HFF-Myc (cell line): ENCODE measurements around the gene GRAMD2A.

Experiments used
- DNase-seq: peaks from one replicate; pipeline ENCODE4 v3.0.0-alpha.2; 2011; ENCODE audit warnings: low read depth; ENCODE audit errors: extremely low read depth
- H3K4me3 ChIP-seq: replicated peaks from 2 replicates; pipeline ENCODE4 v1.5.1; 2011; ENCODE audit warnings: low read depth, mild to moderate bottlenecking, control low read depth, low read length
- TF ChIP-seq, protein P1 (sequence below): IDR thresholded peaks from 2 replicates; pipeline ENCODE4 v1.5.1; 2012; ENCODE audit warnings: mild to moderate bottlenecking, low read depth, low read length, control low read depth; ENCODE audit errors: missing control alignments

The GRAMD2A gene

DNA sequence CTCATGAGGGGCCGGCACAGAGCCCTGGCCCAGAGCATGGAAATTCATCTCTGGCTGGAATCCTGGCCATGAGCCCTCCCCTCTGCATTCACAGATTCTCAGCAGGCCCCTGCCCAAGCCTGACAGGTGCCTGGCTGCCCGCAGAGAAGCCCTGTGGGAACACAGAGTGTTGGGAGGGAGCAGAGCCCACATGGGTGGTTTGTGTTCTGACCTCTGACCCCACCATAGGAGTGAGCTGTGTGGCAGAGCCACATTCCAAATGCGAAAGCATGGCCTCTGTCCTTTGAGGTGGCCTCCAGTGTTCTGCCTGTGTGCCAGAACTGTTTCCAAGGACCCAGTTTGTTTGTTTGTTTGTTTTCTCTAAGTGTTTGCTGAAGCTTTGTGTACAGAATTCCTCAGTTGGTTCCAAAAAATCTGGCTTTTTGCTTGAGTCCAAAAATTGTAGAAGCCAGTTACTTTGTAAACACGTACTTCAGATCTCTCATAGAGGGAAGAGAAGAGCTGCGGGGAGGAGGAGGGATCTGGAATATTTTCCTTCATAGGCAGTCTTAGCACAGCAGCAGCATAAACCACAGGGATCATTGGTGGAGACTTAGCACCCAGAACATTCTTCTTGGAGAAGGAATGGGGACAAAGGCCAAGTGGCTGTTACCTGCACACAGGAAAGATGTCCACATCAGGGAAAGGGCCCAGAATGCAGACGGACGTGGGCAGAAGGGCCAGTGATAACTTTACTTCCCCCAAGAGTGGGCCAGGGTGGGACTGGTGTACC lies 36.0 kb downstream of the GRAMD2A start:
- no peak overlapping the region for H3K4me3 ChIP-seq
- TF ChIP-seq, protein P1, sequence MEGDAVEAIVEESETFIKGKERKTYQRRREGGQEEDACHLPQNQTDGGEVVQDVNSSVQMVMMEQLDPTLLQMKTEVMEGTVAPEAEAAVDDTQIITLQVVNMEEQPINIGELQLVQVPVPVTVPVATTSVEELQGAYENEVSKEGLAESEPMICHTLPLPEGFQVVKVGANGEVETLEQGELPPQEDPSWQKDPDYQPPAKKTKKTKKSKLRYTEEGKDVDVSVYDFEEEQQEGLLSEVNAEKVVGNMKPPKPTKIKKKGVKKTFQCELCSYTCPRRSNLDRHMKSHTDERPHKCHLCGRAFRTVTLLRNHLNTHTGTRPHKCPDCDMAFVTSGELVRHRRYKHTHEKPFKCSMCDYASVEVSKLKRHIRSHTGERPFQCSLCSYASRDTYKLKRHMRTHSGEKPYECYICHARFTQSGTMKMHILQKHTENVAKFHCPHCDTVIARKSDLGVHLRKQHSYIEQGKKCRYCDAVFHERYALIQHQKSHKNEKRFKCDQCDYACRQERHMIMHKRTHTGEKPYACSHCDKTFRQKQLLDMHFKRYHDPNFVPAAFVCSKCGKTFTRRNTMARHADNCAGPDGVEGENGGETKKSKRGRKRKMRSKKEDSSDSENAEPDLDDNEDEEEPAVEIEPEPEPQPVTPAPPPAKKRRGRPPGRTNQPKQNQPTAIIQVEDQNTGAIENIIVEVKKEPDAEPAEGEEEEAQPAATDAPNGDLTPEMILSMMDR = no peak
- no peak for DNase-seq

DNA sequence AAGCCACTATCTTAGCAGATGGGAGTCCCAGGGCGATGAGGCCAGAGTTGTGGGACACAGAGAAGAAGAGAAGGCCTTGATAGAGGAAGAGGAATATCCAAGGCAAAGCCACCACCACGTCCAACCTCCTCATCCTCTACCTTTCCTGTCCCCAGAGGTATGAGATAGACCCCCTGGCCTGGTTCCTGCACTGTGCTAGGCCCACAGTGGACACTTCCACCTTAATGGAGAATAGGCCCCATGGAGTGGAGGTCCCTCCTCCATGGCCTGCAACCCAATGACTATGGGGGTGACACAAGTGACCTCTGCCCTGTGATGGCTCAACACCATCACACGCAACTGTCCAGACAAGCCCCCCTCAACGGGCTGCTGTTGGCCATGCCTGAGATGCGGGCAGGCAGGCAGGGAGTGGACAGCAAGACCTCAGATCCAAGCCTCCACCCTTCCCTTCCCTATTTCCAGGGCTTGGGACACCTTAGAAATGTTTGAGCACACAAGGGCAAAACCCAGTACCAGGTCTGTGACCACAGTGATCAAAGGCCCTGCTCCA lies 36.8 kb downstream of the GRAMD2A start:
- TF ChIP-seq, protein P1 = no peak
- no peak overlapping the region for H3K4me3 ChIP-seq
- DNase-seq = no peak

DNA sequence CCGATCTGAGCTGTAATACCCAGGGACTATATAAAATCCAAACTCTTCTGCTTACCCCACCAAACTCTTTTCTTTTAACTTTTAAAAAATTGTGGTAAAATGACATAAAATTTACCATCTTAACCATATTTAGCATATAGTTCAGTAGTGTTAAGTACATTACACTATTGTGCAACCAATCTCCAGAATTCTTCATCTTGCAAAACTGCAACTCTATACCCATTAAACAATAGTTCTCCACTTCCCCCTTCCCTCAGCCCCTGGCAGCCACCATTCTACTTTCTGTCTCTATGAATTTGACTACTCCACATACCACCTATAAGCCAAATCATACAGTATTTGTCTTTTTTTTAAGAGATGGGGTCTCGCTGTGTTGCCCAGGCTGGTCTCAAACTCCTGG lies 40.7 kb downstream of the GRAMD2A start:
- no peak overlapping the region for H3K4me3 ChIP-seq
- TF ChIP-seq, protein P1 = no peak
- DNase-seq = no peak

DNA sequence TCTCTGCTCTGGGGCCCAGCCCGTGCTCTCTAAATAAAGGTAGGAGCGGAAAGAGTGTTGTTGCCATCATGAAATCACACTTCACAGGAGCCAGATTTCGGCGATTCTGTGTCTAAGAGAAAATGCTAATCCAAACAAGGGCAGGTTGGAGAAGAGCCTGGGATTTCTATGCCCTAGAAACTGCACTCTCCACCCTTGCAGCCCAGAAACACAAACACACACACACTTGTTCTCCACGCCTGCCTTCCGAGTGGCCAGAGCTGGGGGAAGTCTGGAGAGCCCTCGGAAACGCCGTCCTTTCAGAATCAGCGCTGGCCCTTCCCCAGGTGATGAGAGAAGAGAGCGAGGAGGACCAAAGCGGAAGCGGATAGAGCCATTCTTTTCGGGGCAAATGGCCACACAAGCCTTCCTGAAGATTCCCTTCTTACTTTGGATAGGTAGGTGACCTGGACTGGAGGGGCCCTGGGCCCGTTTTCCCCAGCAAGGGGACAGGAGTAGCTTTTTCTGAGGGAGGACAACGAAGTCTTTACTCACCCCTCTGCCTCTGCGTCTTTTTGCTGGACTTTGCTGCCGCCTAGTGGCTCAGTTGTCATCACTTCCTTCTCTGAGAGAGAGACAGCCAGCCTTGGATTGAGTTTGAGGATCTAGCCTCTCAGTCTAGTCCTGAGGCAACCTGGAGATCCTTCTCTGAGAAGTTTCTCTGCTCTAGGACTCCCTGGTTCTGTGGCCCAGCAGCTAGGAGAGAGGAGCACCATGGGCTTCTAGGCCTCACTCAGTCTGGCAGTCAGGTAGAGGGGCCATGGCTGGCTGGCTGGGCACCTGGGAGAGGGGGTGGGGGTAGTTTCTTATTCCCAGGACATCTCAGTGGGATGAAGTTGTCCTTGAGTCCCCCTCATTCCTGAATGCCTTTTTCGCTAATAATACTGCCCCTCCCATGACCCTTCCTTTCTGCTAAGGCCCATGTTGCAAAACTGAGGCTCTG lies 41.7 kb downstream of the GRAMD2A start:
- peak overlapping the region; percentile 45 for H3K4me3 ChIP-seq

DNA sequence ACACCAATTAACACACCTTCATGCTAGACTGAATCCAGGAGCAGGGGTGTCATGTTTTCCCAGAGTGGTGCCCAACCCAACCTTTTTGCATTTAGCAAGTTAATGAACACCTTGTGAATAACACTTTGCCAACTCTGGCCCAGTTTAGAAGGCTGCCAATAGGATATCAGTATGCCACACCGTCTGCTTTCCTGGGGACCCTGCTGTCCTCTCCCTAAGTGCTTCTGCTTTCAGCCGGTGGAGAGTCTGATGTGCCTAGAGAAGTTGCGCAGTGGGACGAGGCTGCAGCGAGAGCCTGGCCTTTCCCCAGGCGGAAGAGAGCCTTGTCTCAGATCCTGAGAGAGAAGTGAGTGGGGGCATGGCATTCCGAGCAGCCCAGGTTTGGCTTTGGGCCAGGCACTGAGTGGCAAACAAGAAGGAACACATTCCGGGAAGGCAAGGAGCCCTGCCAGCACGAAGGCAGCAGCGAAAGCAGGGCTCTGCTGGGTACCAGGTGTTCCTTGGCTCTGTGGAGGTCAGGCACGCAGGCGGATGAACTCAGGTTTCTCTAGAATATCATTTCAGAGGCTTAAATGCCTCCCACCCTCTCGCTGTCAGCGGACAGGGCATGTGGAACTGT lies 42.5 kb downstream of the GRAMD2A start:
- TF ChIP-seq, protein P1 = no peak
- H3K4me3 ChIP-seq = peak overlapping the region; percentile 45
- peak; percentile 19 for DNase-seq

More for the DNA sequence above, 41.7 kb downstream of the GRAMD2A start:
- peak; percentile 60 for DNase-seq
- TF ChIP-seq, protein P1 = peak; percentile 92

DNA sequence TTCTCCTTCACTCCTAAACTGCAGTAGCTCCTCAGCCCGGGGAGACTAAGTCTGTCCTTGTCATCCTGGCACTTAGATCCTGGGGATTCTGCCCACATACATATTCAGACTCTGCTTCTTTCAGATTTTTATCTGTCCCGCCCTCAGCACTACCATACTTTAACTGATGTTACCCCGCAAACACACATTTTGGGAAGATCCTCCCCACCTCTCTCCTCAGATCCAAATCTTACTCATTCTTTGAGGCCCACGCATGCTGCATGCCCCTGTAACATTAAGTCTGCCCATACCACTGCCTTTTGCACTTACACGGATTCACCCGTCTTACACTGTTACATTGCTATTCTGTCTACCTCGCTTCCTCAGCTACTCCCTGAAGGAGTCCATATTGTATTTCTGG lies 43.3 kb downstream of the GRAMD2A start:
- TF ChIP-seq, protein P1 = no peak
- no peak for DNase-seq
- no peak overlapping the region for H3K4me3 ChIP-seq
